Adipocyte (in vitro differentiated cells): ENCODE measurements around the gene PLPP3.

Source experiments
- DNase-seq: peaks from one replicate; pipeline ENCODE4 v3.0.0-alpha.2; 2015; ENCODE audit warnings: low read depth
- H3K27me3 ChIP-seq: replicated peaks from 2 replicates; pipeline ENCODE4 v1.7.0; 2013; ENCODE audit warnings: mild to moderate bottlenecking, low read length, moderate library complexity; ENCODE audit not compliant: control insufficient read depth, insufficient read depth
- H3K36me3 ChIP-seq: 2 replicates; pipeline ENCODE4 v1.7.0; 2013; ENCODE audit warnings: low read length, mild to moderate bottlenecking, moderate library complexity; ENCODE audit not compliant: control insufficient read depth, insufficient read depth, severe bottlenecking
- H3K4me1 ChIP-seq: 2 replicates; pipeline ENCODE4 v1.7.0; 2013; ENCODE audit warnings: mild to moderate bottlenecking, low read length, moderate library complexity; ENCODE audit not compliant: control insufficient read depth, insufficient read depth
- H3K4me3 ChIP-seq: 2 replicates; pipeline ENCODE4 v1.7.0; 2013; ENCODE audit warnings: mild to moderate bottlenecking, low read length, moderate library complexity
- H3K9ac ChIP-seq: 2 replicates; pipeline ENCODE4 v1.7.0; 2013; ENCODE audit warnings: mild to moderate bottlenecking, low read length, moderate library complexity
- H3K9me3 ChIP-seq: 2 replicates; pipeline ENCODE4 v1.7.0; 2013; ENCODE audit warnings: mild to moderate bottlenecking, low read length, moderate library complexity; ENCODE audit not compliant: control insufficient read depth

Gene PLPP3

GRCh38 chr1:56491441-56491840 lies 87.9 kb downstream of the PLPP3 start:
- peak; percentile 61 for DNase-seq
- Histone ChIP-seq H3K9ac (no peak overlapping the region), H3K9me3 (no peaks in the 10 kb centered on the region), H3K36me3 (peaks cover 33% of the 10 kb centered on the region), H3K4me1 (peaks cover 28% of the 10 kb centered on the region), H3K4me3 (no peak overlapping the region), H3K27me3 (no peaks in the 10 kb centered on the region)

- no peak overlapping the region for H3K9ac ChIP-seq
- peaks cover 25% of the 10 kb centered on the region for H3K36me3 ChIP-seq
- no peak for DNase-seq
- no peak overlapping the region for H3K4me3 ChIP-seq
- no peaks in the 10 kb centered on the region for H3K9me3 ChIP-seq
- peaks cover 28% of the 10 kb centered on the region for H3K4me1 ChIP-seq
- H3K27me3 ChIP-seq, result no peaks in the 10 kb centered on the region
These were observed 88.7 kb downstream of the PLPP3 start for GRCh38 chr1:56490619-56491018.

- Histone ChIP-seq H3K4me1 (peaks cover 28% of the 10 kb centered on the region), H3K36me3 (peaks cover 16% of the 10 kb centered on the region), H3K9ac (no peak overlapping the region), H3K4me3 (no peak overlapping the region), H3K9me3 (no peaks in the 10 kb centered on the region), H3K27me3 (no peaks in the 10 kb centered on the region)
- no peak for DNase-seq
These were observed 89.7 kb downstream of the PLPP3 start for GRCh38 chr1:56489695-56490094.

GRCh38 chr1:56484695-56485094 lies 94.7 kb downstream of the PLPP3 start:
- no peak overlapping the region for H3K9ac ChIP-seq
- peaks cover 6% of the 10 kb centered on the region for H3K4me1 ChIP-seq
- H3K9me3 ChIP-seq, result no peaks in the 10 kb centered on the region
- no peak for DNase-seq
- no peak overlapping the region for H3K4me3 ChIP-seq
- no peaks in the 10 kb centered on the region for H3K27me3 ChIP-seq
- no peaks in the 10 kb centered on the region for H3K36me3 ChIP-seq

- Histone ChIP-seq H3K27me3 (no peaks in the 10 kb centered on the region), H3K9ac (no peak overlapping the region), H3K4me1 (peaks cover 6% of the 10 kb centered on the region), H3K36me3 (no peaks in the 10 kb centered on the region), H3K4me3 (no peak overlapping the region), H3K9me3 (no peaks in the 10 kb centered on the region)
- DNase-seq, result no peak
These were observed 96.3 kb downstream of the PLPP3 start for GRCh38 chr1:56483104-56483503.

- no peaks in the 10 kb centered on the region for H3K27me3 ChIP-seq
- H3K4me1 ChIP-seq, result peaks cover 5% of the 10 kb centered on the region
- no peaks in the 10 kb centered on the region for H3K36me3 ChIP-seq
- H3K9me3 ChIP-seq, result no peaks in the 10 kb centered on the region
- no peak for DNase-seq
- no peak overlapping the region for H3K4me3 ChIP-seq
- H3K9ac ChIP-seq, result no peak overlapping the region
These were observed 96.9 kb downstream of the PLPP3 start for GRCh38 chr1:56482486-56482885.

GRCh38 chr1:56481140-56481694 lies 98.1 kb downstream of the PLPP3 start:
- H3K27me3 ChIP-seq, result no peaks in the 10 kb centered on the region
- DNase-seq, result no peak
- H3K9ac ChIP-seq, result no peak overlapping the region
- no peak overlapping the region for H3K4me3 ChIP-seq
- H3K4me1 ChIP-seq, result peaks cover 5% of the 10 kb centered on the region
- H3K9me3 ChIP-seq, result no peaks in the 10 kb centered on the region
- no peaks in the 10 kb centered on the region for H3K36me3 ChIP-seq

- Histone ChIP-seq H3K36me3 (no peaks in the 10 kb centered on the region), H3K9ac (no peak overlapping the region), H3K4me3 (no peak overlapping the region), H3K9me3 (no peaks in the 10 kb centered on the region), H3K27me3 (no peaks in the 10 kb centered on the region), H3K4me1 (peaks cover 13% of the 10 kb centered on the region)
- DNase-seq, result no peak
These were observed 100.6 kb downstream of the PLPP3 start for GRCh38 chr1:56478734-56479133.

- H3K27me3 ChIP-seq, result no peaks in the 10 kb centered on the region
- no peaks in the 10 kb centered on the region for H3K36me3 ChIP-seq
- DNase-seq, result peak; percentile 71
- no peaks in the 10 kb centered on the region for H3K9me3 ChIP-seq
- H3K4me1 ChIP-seq, result peaks cover 20% of the 10 kb centered on the region
- H3K9ac ChIP-seq, result peak overlapping the region; percentile 89
- peak overlapping the region; percentile 82 for H3K4me3 ChIP-seq
These were observed 101.9 kb downstream of the PLPP3 start for GRCh38 chr1:56477164-56478111.

- DNase-seq, result no peak
- no peak overlapping the region for H3K9ac ChIP-seq
These were observed 105.6 kb downstream of the PLPP3 start for GRCh38 chr1:56473582-56474270.

GRCh38 chr1:56472860-56473259 lies 106.5 kb downstream of the PLPP3 start:
- Histone ChIP-seq H3K4me1 (peaks cover 37% of the 10 kb centered on the region), H3K27me3 (no peaks in the 10 kb centered on the region), H3K36me3 (no peaks in the 10 kb centered on the region), H3K9ac (no peak overlapping the region), H3K4me3 (no peak overlapping the region), H3K9me3 (no peaks in the 10 kb centered on the region)
- DNase-seq, result no peak

More at GRCh38 chr1:56473582-56474270, 105.6 kb downstream of the PLPP3 start:
- Histone ChIP-seq H3K36me3 (no peaks in the 10 kb centered on the region), H3K4me3 (no peak overlapping the region), H3K9me3 (no peaks in the 10 kb centered on the region), H3K4me1 (peaks cover 38% of the 10 kb centered on the region), H3K27me3 (no peaks in the 10 kb centered on the region)
